LNCaP clone FGC (cell line): ENCODE measurements around the gene ZSCAN31.
"Not testable (repeated sequence)": the region's sequence is repeated elsewhere in the genome, so short reads cannot be mapped to it uniquely, and the experiment has no call there.

Experiments
- DNase-seq: peaks from one replicate; pipeline ENCODE4 v3.0.0-alpha.2; 2011; ENCODE audit warnings: low read depth
- H3K4me3 ChIP-seq: 2 replicates; pipeline ENCODE4 v1.5.1; 2011; ENCODE audit warnings: mild to moderate bottlenecking, low read depth, low read length, control low read depth
- CTCF ChIP-seq: IDR thresholded peaks from 2 replicates; pipeline ENCODE4 v1.5.1; 2012; ENCODE audit warnings: mild to moderate bottlenecking; ENCODE audit not compliant: control insufficient read depth, insufficient read depth; ENCODE audit errors: extremely low read depth

The ZSCAN31 gene

GRCh38 chr6:28315628-28316027 lies 20.3 kb downstream of the ZSCAN31 start:
- DNase-seq: no peak
- TF ChIP-seq CTCF: no peak
- no peak overlapping the region for H3K4me3 ChIP-seq

- DNase-seq: no peak
- TF ChIP-seq CTCF: no peak
- H3K4me3 ChIP-seq: no peak overlapping the region
Observed at GRCh38 chr6:28312939-28313338, 23.0 kb downstream of the ZSCAN31 start.

GRCh38 chr6:28311139-28311823 lies 24.7 kb downstream of the ZSCAN31 start:
- H3K4me3 ChIP-seq: no peak overlapping the region
- DNase-seq: no peak
- no peak for TF ChIP-seq CTCF

GRCh38 chr6:28306363-28306762 lies 29.6 kb downstream of the ZSCAN31 start:
- not testable (repeated sequence) for H3K4me3 ChIP-seq, DNase-seq

GRCh38 chr6:28303570-28303969 lies 32.4 kb downstream of the ZSCAN31 start:
- TF ChIP-seq CTCF: no peak
- DNase-seq: no peak
- H3K4me3 ChIP-seq: no peak overlapping the region

- H3K4me3 ChIP-seq: no peak overlapping the region
- no peak for TF ChIP-seq CTCF
- DNase-seq: no peak
Observed at GRCh38 chr6:28296520-28297060, 39.4 kb downstream of the ZSCAN31 start.

GRCh38 chr6:28295326-28295725 lies 40.6 kb downstream of the ZSCAN31 start:
- no peak for DNase-seq
- no peak for TF ChIP-seq CTCF
- no peak overlapping the region for H3K4me3 ChIP-seq
